ENCODE measurements around the gene NRBP1. TPM values are rescaled to one million over a fixed set of nuclear protein-coding genes. Genes with fewer than 3 reads are reported as not detected.
"Not testable (repeated sequence)": the region's sequence is repeated elsewhere in the genome, so short reads cannot be mapped to it uniquely, and the experiment has no call there.

The NRBP1 gene
- total RNA-seq, 4 donors from 2014 or later: 38.4 to 74.8 (median 66.8) TPM

DNA sequence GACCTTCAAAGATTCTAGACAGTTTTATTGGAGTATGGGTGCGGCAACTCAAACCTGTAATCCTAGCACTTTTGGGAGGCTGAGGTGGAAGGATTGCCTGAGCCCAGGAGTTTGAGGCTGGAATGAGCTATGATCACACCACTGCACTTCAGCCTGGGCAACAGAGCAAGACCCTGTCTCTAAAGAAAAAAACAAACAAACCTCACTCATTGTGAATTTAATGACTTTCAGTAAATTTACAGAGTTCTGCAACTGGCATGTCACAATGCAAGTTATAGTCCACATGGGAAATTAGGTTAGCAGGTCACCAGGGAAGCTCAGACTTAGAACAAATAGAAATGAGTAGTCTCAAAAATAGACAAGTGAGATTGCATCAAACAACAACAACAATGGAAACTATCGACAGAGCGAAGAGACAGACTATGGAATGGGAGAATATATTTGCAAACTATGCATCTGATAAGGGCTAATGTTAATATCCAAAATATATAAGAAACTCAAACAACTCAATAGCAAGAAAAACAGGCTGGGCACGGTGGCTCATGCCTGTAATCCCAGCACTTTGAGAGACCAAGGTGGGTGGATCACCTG lies 6.7 kb upstream of the NRBP1 start:
- H3K4me1 ChIP-seq: no peaks in the 10 kb centered on the region
- 67 to 84% methylated on average over 4 of the region's 4 CpGs for WGBS, 2 donors (ENCODE audit: low coverage in 1 of 2)
- DNase-seq: no peak
- H3K27ac ChIP-seq: no peak overlapping the region
- H3K9me3 ChIP-seq: no peaks in the 10 kb centered on the region
- H3K27me3 ChIP-seq: no peaks in the 10 kb centered on the region
- TF ChIP-seq POLR2AphosphoS5 (IDR thresholded peaks at IDR 0.05) (no peak), EP300 (IDR thresholded peaks at IDR 0.05; ENCODE audit: low read depth) (no peak), POLR2A (IDR thresholded peaks at IDR 0.05) (no peak)
- TF ChIP-seq, protein P1, sequence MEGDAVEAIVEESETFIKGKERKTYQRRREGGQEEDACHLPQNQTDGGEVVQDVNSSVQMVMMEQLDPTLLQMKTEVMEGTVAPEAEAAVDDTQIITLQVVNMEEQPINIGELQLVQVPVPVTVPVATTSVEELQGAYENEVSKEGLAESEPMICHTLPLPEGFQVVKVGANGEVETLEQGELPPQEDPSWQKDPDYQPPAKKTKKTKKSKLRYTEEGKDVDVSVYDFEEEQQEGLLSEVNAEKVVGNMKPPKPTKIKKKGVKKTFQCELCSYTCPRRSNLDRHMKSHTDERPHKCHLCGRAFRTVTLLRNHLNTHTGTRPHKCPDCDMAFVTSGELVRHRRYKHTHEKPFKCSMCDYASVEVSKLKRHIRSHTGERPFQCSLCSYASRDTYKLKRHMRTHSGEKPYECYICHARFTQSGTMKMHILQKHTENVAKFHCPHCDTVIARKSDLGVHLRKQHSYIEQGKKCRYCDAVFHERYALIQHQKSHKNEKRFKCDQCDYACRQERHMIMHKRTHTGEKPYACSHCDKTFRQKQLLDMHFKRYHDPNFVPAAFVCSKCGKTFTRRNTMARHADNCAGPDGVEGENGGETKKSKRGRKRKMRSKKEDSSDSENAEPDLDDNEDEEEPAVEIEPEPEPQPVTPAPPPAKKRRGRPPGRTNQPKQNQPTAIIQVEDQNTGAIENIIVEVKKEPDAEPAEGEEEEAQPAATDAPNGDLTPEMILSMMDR (IDR thresholded peaks at IDR 0.05): no peak
- no peak overlapping the region for H3K4me3 ChIP-seq
- in situ Hi-C loops (cut with MboI; ENCODE audit: low pct_ligation_motif_present in 1 of 4, low pct_unique_long_range_greater_than_20kb in 1 of 4, low sequenced_read_pairs in 3 of 4): no loop called here
- intact Hi-C loops (cut with DNase I; ENCODE audit: low total_unique reads): loop anchor here (1.0 kb wide), 1 partner anchor 22 kb away; no protein-coding TSS in a partner anchor
- H3K36me3 ChIP-seq: no peaks in the 10 kb centered on the region

DNA sequence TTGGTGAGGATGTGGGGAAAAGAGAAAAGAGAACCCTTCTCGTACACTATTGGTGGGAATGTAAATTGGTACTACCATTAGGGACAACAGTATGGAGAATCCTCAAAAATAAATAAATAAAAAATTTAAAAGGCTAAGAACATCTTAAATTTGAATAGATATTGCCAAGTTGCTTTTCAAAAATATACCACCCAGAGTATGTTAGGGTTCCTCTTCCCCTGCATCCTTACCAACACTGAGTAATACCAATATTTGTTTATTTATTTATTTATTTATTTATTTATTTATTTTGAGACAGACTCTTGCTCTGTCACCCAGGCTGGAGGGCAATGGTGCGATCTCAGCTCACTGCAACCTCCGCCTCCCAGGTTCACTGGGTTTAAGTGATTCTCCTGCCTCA lies 5.5 kb upstream of the NRBP1 start:
- no peak for DNase-seq
- no peaks in the 10 kb centered on the region for H3K36me3 ChIP-seq
- no peaks in the 10 kb centered on the region for H3K9me3 ChIP-seq
- intact Hi-C loops (cut with DNase I; ENCODE audit: low total_unique reads): loop anchor here (1.0 kb wide), 1 partner anchor 20 kb away; no protein-coding TSS in a partner anchor
- TF ChIP-seq, protein P1 (IDR thresholded peaks at IDR 0.05): no peak
- TF ChIP-seq POLR2A (IDR thresholded peaks at IDR 0.05): no peak
- no peak for TF ChIP-seq EP300 (IDR thresholded peaks at IDR 0.05; ENCODE audit: low read depth)
- TF ChIP-seq POLR2AphosphoS5 (IDR thresholded peaks at IDR 0.05): no peak
- WGBS, 2 donors (ENCODE audit: low coverage in 1 of 2): 93% methylated on average over 3 of the region's 3 CpGs
- H3K4me3 ChIP-seq: no peak overlapping the region
- H3K4me1 ChIP-seq: peaks cover 0 to 7% (median 5%) of the 10 kb centered on the region in 4 donors
- in situ Hi-C loops (cut with MboI; ENCODE audit: low pct_ligation_motif_present in 1 of 4, low pct_unique_long_range_greater_than_20kb in 1 of 4, low sequenced_read_pairs in 3 of 4): no loop called here
- H3K27me3 ChIP-seq: no peaks in the 10 kb centered on the region
- no peak overlapping the region for H3K27ac ChIP-seq

- H3K36me3 ChIP-seq; H3K9me3 ChIP-seq; in situ Hi-C loops (cut with MboI; ENCODE audit: low pct_ligation_motif_present in 1 of 4, low pct_unique_long_range_greater_than_20kb in 1 of 4, low sequenced_read_pairs in 3 of 4); H3K4me3 ChIP-seq; DNase-seq; H3K27me3 ChIP-seq; H3K27ac ChIP-seq: not testable (repeated sequence)
- 63 to 79% methylated on average over 6 to 10 of the region's 10 CpGs for WGBS, 2 donors (ENCODE audit: low coverage in 1 of 2)
- peaks cover 6 to 15% (median 10%) of the 10 kb centered on the region in 4 donors for H3K4me1 ChIP-seq
- intact Hi-C loops (cut with DNase I; ENCODE audit: low total_unique reads): loop anchor here (5.0 kb wide), 1 partner anchor 43 kb away; the partner anchor contains the start of gene ZNF513
Measured at GRCh38 chr2:27425039-27425438, 3.4 kb upstream of the NRBP1 start.

DNA sequence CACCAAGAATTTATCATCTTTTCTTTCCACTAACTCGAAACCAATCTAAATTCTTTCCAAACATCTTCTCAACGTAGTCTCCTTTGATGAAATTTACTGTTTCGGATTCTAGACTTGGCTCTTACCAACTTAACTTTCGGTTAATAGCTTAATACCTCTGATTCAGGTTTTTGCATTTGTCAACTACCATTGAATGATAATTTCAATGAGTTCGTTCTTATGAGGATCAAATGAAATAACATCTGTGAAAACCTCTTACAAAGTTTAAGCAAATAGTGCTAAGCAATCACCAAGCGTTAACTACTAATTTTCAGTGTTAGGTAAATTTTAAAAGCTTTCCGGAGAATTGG lies 593 bp upstream of the NRBP1 start:
- no peak for DNase-seq
- in situ Hi-C loops (cut with MboI; ENCODE audit: low pct_ligation_motif_present in 1 of 4, low pct_unique_long_range_greater_than_20kb in 1 of 4, low sequenced_read_pairs in 3 of 4) (no loop called here), intact Hi-C loops (cut with DNase I; ENCODE audit: low total_unique reads) (loop anchor here (5.0 kb wide), 1 partner anchor 46 kb away; the partner anchor contains the start of gene ZNF513)
- peak overlapping the region; percentile 79 to 100 (median 97) for H3K4me3 ChIP-seq
- H3K9me3 ChIP-seq: no peaks in the 10 kb centered on the region
- H3K27me3 ChIP-seq: no peaks in the 10 kb centered on the region
- H3K4me1 ChIP-seq: peaks cover 19 to 39% (median 26%) of the 10 kb centered on the region in 4 donors
- H3K27ac ChIP-seq: peak overlapping the region; percentile 96 to 100 (median 100)
- TF ChIP-seq EP300 (IDR thresholded peaks at IDR 0.05; ENCODE audit: low read depth): no peak
- TF ChIP-seq, protein P1 (IDR thresholded peaks at IDR 0.05): no peak
- no peak for TF ChIP-seq POLR2A (IDR thresholded peaks at IDR 0.05)
- no peak for TF ChIP-seq POLR2AphosphoS5 (IDR thresholded peaks at IDR 0.05)
- no peaks in the 10 kb centered on the region for H3K36me3 ChIP-seq
- WGBS, 2 donors (ENCODE audit: low coverage in 1 of 2): 23 to 32% methylated on average over 7 of the region's 7 CpGs
